C4-2B (cell line): ENCODE measurements around the gene EFCC1.

Experiments
- H3K27ac ChIP-seq: fragments of 450-650 bp; 2 replicates; pipeline ENCODE4 v1.5.1; 2017
- CTCF ChIP-seq: fragments of 450-650 bp; conservative IDR thresholded peaks from 2 replicates; pipeline ENCODE4 v1.5.1; 2017; ENCODE audit warnings: mild to moderate bottlenecking
- ZFX ChIP-seq: fragments of 450-650 bp; IDR thresholded peaks from 2 replicates; pipeline ENCODE4 v1.6.1; 2017

Gene EFCC1

GRCh38 chr3:129001806-129002572, 885 bp downstream of the EFCC1 start:
- TF ChIP-seq CTCF (no peak), ZFX (no peak)

GRCh38 chr3:129002573-129003569, 1.8 kb downstream of the EFCC1 start:
- peak overlapping the region; percentile 85 for H3K27ac ChIP-seq
- TF ChIP-seq CTCF (no peak), ZFX (no peak)

More at GRCh38 chr3:129001806-129002572, 885 bp downstream of the EFCC1 start:
- peak overlapping the region; percentile 85 for H3K27ac ChIP-seq

GRCh38 chr3:129003578-129004112, 2.5 kb downstream of the EFCC1 start:
- peak overlapping the region; percentile 85 for H3K27ac ChIP-seq
- TF ChIP-seq ZFX (peak; percentile 99), CTCF (peak; percentile 88)

- H3K27ac ChIP-seq = peak overlapping the region; percentile 85
- no peak for TF ChIP-seq CTCF
- no peak for TF ChIP-seq ZFX
These were observed 3.7 kb downstream of the EFCC1 start for GRCh38 chr3:129004639-129005295.

- peak overlapping the region; percentile 85 for H3K27ac ChIP-seq
- no peak for TF ChIP-seq CTCF
- TF ChIP-seq ZFX = peak; percentile 55; the same call in 1 of the 2 replicates
These were observed 4.6 kb downstream of the EFCC1 start for GRCh38 chr3:129005526-129006303.

- H3K27ac ChIP-seq = no peak overlapping the region; the same call in 1 of the 2 replicates
- TF ChIP-seq CTCF (no peak), ZFX (no peak)
These were observed 5.8 kb downstream of the EFCC1 start for GRCh38 chr3:129006864-129007263.
